Measurements from ENCODE around the gene GIT1. TPM values are rescaled to one million over a fixed set of nuclear protein-coding genes. Genes with fewer than 3 reads are reported as not detected.

The GIT1 gene
- total RNA-seq, 2 donors from 2014 or later: 32.8 to 54.9 TPM

- Histone ChIP-seq H3K27me3 (no peaks in the 10 kb centered on the region), H3K27ac (no peak overlapping the region), H3K9ac (ENCODE audit: low read depth in 2 of 2, low read length in 2 of 2) (no peak overlapping the region), H3K4me1 (no peaks in the 10 kb centered on the region), H3K36me3 (peaks cover 5% of the 10 kb centered on the region), H3K4me3 (no peak overlapping the region), H3K9me3 (no peaks in the 10 kb centered on the region)
- TF ChIP-seq CTCF (IDR thresholded peaks at IDR 0.05): no peak
- no peak for DNase-seq
- intact Hi-C loops (cut with DNase I): no loop called here
These were observed 42.6 kb downstream of the GIT1 start for GRCh38 chr17:29546830-29547229.

- peaks cover 5% of the 10 kb centered on the region for H3K36me3 ChIP-seq
- no peaks in the 10 kb centered on the region for H3K9me3 ChIP-seq
- H3K4me3 ChIP-seq: no peak overlapping the region
- intact Hi-C loops (cut with DNase I): no loop called here
- H3K27me3 ChIP-seq: no peaks in the 10 kb centered on the region
- H3K27ac ChIP-seq: no peak overlapping the region
- no peaks in the 10 kb centered on the region for H3K4me1 ChIP-seq
- DNase-seq: no peak
- no peak overlapping the region for H3K9ac ChIP-seq (ENCODE audit: low read depth in 2 of 2, low read length in 2 of 2)
- TF ChIP-seq CTCF (IDR thresholded peaks at IDR 0.05): no peak
These were observed 43.4 kb downstream of the GIT1 start for GRCh38 chr17:29546085-29546484.

- no peaks in the 10 kb centered on the region for H3K4me1 ChIP-seq
- H3K9me3 ChIP-seq: no peaks in the 10 kb centered on the region
- H3K36me3 ChIP-seq: peaks cover 5% of the 10 kb centered on the region
- H3K4me3 ChIP-seq: no peak overlapping the region
- no peak overlapping the region for H3K27ac ChIP-seq
- H3K27me3 ChIP-seq: no peaks in the 10 kb centered on the region
- DNase-seq: no peak
- no peak for TF ChIP-seq CTCF (IDR thresholded peaks at IDR 0.05)
- intact Hi-C loops (cut with DNase I): no loop called here
- no peak overlapping the region for H3K9ac ChIP-seq (ENCODE audit: low read depth in 2 of 2, low read length in 2 of 2)
These were observed 45.4 kb downstream of the GIT1 start for GRCh38 chr17:29544066-29544465.

- H3K27me3 ChIP-seq: no peaks in the 10 kb centered on the region
- no peak overlapping the region for H3K4me3 ChIP-seq
- no peak overlapping the region for H3K9ac ChIP-seq (ENCODE audit: low read depth in 2 of 2, low read length in 2 of 2)
- H3K27ac ChIP-seq: no peak overlapping the region
- DNase-seq: no peak
- intact Hi-C loops (cut with DNase I): no loop called here
- H3K4me1 ChIP-seq: no peaks in the 10 kb centered on the region
- TF ChIP-seq CTCF (IDR thresholded peaks at IDR 0.05): no peak
- no peaks in the 10 kb centered on the region for H3K36me3 ChIP-seq
- no peaks in the 10 kb centered on the region for H3K9me3 ChIP-seq
These were observed 55.5 kb downstream of the GIT1 start for GRCh38 chr17:29533976-29534375.

GRCh38 chr17:29526322-29526721 lies 63.1 kb downstream of the GIT1 start:
- H3K27ac ChIP-seq: no peak overlapping the region
- H3K4me1 ChIP-seq: no peaks in the 10 kb centered on the region
- DNase-seq: no peak
- no peaks in the 10 kb centered on the region for H3K36me3 ChIP-seq
- no peak overlapping the region for H3K4me3 ChIP-seq
- intact Hi-C loops (cut with DNase I): no loop called here
- no peaks in the 10 kb centered on the region for H3K9me3 ChIP-seq
- H3K9ac ChIP-seq (ENCODE audit: low read depth in 2 of 2, low read length in 2 of 2): no peak overlapping the region
- TF ChIP-seq CTCF (IDR thresholded peaks at IDR 0.05): no peak
- H3K27me3 ChIP-seq: no peaks in the 10 kb centered on the region

GRCh38 chr17:29524692-29525091 lies 64.8 kb downstream of the GIT1 start:
- intact Hi-C loops (cut with DNase I): no loop called here
- Histone ChIP-seq H3K4me1 (no peaks in the 10 kb centered on the region), H3K27me3 (no peaks in the 10 kb centered on the region), H3K9ac (ENCODE audit: low read depth in 2 of 2, low read length in 2 of 2) (no peak overlapping the region), H3K9me3 (no peaks in the 10 kb centered on the region), H3K27ac (no peak overlapping the region), H3K4me3 (no peak overlapping the region), H3K36me3 (no peaks in the 10 kb centered on the region)
- TF ChIP-seq CTCF (IDR thresholded peaks at IDR 0.05): no peak
- no peak for DNase-seq

Data from colonic mucosa (tissue), 4 donors.